HuH-7 (cell line): ENCODE data around the gene CYBC1.

Source experiments
- DNase-seq: peaks from one replicate; pipeline ENCODE4 v3.0.0; 2011; ENCODE audit warnings: low spot score

Gene CYBC1

DNA sequence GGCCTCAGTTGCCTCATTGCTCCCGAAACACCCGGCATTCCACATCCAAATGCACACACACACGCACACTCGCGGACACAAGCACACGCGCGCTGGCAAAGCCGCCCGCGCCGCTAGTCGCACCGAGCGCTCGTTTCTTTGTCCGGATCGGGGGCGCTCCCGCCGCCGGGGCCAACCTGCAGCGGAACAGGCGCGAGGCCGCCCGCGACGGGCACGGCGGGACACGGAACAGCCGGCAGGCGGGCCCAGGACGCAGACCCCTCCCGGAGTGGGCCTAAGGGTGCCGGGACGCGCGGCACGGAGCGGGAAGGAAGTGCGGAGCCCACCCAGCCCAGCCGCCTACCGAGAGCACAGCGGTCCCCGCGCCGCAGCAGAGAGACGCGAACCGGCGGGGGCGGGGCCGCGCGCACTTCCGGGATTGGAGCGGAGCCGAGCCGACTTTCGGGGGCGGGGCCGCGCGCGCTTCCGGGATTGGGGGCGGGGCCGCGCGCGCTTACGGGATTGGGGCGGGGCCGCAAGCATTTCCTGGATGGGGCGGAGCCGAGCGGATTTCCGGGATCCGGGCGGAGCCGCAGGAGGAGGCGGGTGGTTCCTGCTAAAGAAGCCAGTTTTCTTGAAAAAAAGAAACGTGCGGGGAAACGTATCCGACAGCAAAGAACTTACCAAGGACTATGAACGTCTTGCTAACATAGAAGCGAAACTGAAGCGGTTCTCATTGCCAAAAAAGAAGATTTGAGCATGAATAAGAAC, at the start of gene CYBC1:
Gene CYBC1, minus strand, starts transcription at position 396 of the 750 bp plus-strand sequence. CDS start 1,498 bp downstream, outside the sequence.
- DNase-seq, result peak; percentile 93

DNA sequence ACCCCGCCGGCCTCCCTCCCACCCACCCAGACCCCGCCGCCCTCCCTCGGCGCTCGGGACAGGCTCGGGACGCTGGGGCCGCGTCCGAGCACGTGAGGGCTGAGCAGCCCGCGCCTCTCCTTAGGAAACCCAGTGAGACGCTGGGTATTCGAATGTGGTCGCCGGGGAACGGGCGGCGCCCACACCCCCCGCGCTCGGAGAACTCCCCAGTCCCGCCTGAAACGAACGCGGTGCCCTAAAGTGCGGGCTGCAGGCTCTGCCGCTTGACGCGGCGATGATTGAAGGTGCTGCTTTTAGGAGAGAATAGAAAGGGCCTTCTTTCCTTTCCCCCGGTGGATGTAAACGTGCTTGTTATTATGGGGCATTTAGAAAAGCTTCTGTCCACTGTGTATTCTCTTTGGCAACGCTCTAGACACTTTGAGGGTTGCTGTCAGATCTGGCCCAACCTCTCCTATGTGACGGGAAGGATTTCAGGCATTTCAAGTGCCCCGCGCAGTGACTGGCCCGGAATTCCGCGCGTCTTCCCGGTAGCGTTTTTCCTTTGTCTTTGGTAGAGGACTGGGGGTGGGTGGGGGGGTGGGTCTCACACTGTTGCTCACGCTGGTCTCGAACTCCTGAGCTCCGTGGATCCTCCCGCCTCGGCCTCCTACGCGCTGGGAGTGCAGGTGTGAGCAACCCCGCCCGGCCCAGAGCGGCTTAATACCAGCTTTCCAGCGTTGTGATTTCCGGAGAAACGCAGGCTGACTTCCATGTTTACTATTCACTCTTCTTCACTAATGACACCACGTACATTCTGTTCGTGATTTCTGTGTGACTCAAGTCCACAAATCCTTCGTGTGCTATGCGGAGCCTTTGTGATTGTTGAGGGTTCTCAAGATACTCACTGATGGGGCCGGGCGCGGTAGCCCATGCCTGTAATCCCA, 47.2 kb upstream of the CYBC1 start:
- DNase-seq, result no peak

DNA sequence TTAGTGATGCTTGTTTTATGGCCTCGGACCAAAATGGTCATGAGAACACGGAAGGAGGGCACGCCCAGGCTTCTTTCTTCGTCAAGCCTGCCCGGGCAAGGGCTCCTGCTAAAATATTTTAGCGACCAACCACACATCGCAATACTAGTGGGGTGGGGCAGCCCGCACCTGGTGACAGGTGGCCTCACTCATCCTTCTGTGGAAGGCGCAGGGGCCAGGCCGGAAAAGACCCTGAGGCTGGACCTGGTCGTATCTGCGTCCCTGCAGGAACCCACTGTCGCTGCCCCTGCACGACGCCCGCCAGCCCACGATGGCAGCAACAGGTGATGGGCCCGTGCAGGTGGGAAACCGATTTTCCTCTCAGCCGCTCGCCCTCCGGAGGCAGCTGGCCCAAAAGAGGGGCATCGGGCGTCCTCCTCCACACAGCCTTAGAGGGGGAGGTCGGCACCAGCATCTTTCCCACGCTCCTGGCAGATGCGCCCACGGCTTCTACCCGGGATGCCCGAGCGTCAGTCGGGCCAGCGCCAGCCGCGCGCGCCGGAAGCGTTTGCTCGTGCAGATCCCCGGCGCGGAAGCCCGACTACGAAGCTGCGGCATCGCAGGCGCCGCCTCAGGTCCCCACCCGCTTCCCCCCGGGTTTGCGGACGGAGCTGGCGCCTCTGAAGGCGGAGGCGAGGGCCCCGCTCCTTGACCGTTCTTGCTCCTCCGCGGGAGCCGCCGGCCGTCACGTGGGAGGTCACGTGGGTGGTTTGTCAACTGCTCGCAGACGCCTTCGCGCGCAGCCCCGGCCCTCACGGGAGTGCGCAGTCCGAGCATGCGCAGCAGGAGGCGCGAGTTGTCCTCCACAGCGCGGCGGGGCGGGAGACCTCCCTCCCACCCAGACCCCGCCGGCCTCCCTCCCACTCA, 46.2 kb upstream of the CYBC1 start:
- peak; percentile 98 for DNase-seq

DNA sequence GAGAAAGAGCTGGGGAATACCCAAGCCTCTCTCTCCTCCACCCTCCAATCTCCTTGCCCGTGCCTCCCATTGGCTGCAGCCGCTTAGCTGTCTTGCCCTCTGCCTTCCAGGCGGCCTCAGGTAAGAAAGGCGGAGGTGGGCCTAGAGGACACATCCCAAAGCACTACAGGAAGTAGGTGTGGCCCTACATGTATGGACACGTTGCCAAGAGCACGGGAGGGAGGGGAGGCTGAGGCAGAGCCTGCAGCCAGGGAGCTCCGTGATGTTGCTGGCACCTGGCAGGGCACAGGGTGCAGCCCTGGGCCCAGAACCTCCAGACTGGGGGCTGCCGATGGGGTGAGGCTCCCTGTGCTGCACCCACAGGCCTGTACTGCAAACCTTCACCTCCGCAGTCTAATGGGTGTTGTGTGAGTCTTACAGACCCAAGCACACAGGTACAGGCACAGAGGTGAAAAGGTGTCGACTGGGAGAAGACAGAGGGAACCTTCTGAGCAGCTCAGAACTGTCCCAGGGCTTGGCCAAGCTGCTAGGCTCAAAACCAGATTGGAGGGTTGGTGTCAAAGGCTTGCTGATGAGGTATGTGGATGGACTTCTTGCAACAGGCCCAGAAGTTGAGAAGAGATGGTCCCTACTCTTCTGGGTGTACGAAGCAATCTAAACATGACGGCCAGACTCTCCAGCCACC, 45.4 kb upstream of the CYBC1 start:
- DNase-seq, result no peak

DNA sequence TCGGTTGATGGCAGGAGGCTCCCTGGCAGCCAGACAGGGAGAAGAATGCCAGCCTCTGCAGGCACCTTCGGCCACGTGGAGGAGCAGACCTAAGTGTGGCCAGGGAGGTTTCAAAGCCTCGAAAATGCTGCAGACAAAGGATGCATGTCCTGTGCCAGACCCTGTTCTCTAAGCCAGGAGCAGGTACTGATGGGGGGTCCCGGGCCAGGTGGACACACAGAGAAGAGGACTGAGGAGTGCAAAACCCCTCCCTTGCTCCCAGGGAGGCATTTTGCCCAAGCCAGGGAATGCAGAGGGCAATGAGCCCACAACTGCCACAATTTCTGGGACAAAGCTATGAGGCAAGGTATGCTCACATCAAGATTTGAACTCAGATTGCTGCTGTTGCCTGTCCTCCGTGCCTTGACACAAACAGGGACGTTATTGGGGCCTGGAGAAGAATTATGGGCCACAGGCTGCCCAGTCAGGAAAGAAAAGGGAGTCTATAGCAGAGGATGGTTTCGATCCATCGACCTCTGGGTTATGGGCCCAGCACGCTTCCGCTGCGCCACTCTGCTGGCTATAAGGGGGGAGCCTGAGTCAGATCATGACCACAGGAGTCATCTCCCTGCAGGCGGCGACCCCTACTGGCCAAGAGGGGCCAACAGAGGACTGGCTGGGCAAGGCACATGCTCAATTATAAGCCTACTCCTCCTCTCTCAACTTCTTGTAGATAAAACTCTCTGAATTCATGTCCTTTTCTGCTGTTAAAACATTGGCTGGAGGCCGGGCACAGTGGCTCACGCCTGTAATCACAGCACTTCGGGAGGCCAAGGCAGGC, 43.9 kb upstream of the CYBC1 start:
- DNase-seq, result peak; percentile 95

DNA sequence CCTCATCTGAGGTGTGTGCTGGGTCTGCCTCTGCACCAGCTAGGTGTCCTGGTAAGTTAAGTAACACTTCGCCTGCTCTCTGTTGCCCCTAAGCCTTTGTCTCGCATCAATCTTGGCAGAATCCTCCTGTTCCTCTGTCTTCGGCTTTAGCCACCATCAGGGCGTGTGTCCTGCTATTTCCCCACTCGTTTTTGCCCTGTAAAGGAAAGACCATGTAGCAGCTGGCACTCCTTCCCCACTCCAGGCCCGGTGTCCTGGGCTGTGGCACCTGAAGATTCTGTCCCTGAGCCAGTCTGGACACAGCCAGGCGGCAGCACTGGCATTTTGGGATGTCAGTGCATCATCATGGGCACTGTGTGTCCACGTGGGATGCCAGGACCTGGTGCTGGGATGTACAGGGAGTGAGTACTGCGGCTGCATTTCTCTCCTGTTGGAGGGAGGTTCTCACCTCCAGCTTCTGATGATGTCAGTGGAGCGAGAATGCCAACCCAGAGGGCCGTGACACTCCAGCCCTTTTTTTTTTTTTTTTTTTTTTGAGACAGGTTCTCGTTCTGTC, 42.8 kb upstream of the CYBC1 start:
- DNase-seq, result no peak

DNA sequence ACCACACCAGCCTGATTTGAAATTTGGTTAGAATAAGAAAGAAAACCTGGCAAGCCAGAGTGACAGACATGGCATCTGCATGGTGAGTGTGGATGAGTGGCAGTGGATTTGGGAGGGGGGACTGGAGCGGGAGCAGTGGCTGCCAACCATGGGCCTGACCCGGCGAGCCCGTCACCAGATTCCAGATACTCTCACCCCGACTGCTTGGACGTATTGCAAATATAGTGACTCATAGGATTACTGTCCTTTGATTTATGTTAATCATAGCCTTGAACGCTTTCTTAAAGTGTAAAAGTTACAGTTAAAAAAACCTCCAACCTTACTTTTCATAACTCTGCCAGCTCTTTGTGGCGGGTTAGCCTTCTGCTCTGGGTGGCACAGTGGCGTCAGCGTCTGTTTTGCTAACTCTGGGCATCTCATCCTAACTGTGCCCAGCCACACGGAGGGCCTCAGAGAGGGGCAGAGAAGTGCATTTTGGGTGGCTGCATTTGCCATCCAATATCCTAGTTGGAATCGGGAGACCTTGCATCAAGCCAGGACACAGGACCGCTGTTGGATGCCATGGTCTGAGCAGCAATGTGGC, 42.2 kb upstream of the CYBC1 start:
- no peak for DNase-seq

DNA sequence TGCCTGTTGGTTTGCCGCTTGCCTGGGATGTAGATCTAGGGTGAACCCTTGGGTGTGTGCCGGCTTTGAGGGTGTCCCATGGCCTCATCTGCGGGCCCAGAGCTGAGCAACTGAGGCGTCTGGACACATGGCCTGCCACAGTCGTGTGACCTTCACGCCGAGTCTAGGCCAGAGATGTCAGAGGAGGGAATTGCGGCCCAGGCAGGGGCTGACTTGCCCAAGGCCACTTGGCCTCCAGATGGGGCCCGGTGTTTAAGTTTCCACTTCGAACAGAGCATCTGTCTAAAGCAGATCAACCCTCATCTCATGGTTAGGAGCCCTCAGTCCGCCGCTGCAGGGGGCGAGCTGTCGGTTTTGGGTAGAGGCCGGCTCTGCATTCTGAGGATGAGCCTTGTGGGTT, 41.0 kb upstream of the CYBC1 start:
- DNase-seq, result no peak

DNA sequence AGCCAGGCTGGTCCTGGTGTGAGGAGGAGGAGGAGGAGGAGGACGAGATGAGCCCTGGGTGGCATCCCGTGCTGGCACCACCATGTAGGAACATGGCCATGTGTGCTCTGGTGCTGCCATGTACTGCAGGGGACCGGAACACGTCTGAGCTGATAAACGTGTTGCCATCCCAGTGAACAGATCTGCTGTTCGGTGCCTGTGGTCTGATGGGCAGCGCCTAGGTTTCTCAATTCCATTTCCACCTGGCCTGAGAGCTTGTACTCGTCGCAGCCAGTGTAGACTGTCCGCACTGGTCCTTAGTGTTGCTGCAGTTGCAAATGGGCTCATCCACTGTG, 40.6 kb upstream of the CYBC1 start:
- DNase-seq, result no peak

DNA sequence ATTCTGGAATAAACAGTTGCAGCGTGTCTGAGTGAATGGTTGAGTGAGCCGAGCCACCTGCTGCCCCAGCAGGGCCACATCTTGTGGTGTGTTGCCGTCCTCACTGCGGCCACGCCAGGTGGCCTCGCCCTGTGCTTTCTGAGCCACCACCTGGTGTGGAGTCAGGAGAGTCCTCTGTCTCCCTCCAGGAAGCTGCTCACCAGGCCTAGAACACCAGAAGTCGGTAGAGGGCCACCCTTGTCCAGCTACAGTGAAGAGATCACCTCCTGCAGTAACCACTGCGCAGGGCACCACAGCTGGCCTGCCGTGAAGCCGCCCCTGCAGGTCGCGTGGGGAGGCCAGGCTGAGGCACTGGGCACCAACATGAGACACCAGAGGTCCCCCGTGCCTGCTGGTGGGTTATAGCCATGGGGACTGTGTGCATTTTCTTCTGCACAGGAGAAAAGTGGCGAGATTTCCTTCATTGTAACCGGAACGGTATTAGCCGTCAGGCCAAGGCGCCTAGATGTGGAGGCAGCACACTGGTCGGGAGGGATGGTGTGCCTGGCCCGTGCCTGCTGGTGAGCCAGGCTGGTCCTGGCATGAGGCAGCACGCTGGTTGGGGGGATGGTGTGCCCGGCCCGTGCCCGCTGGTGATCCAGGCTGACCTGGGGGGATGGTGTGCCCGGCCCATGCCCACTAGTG, 40.1 kb upstream of the CYBC1 start:
- DNase-seq, result no peak

DNA sequence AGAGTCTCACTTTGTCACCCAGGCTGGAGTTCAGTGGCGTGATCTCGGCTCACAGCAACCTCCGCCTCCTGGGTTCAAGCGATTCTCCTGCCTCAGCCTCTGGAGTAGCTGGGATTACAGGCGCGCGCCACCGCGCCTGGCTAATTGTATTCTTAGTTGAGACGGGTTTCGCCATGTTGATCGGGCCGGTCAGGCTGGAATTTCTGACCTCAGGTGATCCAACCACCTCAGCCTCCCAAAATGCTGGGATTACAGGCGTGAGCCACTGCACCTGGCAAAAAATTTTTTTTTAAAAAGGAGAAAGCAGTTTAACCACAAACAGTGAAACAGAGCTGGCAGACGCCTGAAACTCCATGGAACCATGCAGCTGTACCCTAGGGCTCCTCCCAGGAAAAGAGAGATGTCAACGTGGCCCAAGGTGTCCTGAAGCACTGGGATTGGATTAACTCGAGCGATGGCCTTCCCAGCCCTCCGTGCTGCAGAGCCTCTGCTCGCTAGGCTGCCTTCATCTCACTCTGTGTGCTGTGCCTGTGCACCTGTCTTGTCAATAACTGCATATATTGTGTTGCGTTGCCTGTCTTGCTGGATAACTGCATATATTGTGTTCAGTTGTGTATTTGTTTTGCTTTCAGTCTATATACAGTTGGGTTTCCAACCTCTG, 39.4 kb upstream of the CYBC1 start:
- no peak for DNase-seq

DNA sequence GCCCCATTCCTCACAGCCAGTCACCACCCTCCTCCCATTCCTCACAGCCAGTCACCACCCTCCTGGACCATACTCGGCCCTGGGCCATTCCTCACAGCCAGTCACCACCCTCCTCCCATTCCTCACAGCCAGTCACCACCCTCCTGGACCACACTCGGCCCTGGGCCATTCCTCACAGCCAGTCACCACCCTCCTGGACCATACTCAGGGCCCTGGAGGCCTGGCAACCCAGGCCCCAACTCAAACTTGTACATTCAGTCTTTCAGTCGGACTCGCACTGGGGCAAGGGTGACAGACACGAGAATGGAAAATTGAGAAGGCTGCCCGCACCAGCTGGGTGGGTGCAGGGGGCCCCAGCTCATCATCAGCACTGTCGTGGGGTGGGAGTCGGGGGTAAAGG, 38.6 kb upstream of the CYBC1 start:
- DNase-seq, result no peak

DNA sequence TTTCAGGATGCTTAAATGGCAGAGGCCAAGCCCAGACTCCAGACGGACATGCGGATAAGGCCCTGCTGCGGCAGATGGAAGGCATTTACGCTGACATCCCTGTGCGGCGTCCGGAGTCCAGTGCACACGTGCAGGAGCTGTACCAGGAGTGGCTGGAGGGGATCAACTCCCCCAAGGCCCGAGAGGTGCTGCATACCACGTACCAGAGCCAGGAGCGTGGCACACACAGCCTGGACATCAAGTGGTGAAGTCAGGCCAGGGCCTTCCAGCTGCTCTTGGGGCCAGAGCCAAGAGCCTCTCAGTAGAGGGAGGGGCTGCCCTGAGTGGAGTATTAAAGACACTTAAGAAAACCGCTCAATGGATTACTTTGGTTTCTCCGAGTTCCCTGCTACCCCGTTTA, 37.4 kb upstream of the CYBC1 start:
- no peak for DNase-seq

DNA sequence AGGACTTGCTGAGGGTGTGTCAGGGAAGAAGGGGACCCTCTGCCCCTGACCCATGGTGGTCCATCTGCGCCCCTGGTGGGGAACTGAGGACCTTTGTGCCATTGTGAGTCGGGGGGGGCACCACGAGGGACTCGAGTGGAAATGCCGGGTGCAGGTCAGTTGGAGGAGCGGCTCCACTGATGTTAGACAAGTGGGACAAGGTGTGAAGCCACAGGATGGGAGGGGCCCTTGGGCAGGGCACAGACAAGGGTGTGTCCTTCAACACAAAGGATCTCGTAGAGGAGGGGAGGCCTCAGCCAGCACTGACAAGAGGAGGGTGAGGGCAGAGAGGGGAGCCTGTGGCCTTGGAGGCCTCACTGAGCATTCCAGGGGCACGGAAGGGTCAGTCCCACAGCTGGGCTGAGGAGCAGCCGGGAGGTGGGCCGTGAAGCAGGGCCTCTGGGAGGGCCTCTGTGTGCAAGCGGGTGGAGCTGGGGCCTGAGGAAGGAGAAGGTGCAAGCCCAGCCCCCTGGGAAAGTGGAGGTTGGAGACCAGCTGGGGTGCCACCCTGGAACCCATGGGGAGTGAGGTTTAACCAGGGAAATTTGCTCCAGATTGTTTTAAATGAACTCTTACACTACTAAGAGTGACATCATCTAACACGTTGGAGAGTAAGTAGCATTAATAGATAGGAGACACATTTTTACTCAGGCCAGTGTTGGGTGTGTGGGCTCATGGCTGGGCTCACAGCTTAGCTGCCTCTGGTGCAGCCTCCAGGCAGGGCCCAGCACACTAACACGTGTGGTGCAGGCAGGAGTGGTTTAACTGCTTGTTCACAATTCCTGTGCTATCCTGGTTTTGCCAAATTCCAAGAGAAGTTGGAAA, 35.9 kb upstream of the CYBC1 start:
- no peak for DNase-seq

DNA sequence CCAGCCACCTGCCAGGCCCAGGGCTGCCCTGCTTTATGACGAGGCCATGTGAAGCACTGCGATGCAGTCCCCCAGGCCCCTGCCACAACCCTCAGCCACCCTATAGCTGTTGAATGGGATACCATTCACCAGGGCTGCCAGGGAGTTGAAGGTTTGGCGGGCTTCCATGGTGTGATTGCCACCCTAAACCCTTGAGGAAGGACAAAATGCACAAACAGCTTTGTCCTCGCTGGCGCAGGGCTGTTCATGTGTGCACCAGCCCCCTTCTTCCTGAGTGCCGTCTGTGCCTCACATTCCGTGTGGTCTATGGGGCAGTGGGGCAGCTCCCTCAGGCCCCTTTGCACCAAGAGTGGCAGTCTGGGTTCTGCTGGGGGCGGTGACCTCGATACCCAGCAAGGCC, 33.3 kb upstream of the CYBC1 start:
- no peak for DNase-seq

DNA sequence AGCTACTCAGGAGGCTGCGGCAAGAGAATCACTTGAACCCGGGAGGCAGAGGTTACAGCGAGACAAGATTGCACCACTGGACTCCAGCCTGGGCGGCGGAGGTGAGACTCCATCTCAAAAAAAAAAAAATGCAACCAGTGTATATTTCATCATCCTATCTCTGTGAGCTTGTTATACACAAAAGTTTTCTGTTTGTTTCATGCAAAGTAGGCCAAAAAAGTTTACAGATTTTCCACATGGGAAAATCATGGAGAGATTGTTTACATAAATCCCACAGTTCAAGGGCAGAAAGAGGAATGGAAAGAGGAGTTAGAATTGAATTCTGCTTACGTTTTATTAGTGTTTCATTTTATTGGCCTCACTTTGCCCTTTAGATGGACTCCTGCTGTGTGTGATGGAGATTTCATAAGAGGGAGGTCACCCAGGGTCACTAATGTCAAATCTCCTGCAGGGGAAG, 32.7 kb upstream of the CYBC1 start:
- DNase-seq, result no peak

DNA sequence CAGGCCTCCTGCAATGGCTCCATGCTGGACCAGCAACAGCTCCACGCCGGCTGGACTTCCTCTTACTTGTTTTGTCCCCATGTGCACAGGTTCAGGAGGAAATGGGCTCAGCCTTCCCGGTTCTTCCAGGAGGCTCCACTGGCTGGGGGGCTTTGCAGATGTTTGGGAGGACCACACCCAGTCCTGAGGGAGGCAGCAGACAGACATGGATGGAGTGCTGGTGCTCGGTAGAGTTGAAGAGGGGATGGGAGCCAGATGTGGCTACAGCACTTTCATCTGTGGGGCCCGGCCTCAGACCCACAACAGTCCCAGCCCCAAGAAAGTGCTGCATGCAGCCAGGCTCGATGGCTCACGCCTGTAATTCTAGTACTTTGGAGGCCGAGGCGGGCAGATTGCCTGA, 29.8 kb upstream of the CYBC1 start:
- DNase-seq, result no peak

DNA sequence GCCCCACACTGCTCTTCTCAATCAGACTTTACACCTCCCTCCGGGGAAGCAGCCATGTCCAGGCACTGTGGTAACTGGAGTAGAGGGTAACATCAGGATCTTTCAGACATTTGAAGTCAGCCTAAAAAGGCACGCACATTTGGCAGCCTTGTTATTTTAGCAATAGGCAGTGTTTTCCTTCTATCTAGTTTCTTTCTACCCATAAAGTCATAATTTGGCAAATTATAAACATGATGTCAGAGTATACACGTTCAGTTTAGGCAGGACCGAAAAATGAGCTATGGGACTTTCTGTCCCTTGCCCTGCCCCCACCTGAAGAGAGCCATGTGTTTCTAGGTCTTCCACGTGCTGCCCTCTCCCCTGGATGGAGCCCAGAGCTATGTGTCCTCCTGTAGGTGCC, 29.1 kb upstream of the CYBC1 start:
- no peak for DNase-seq
